Bronchial epithelial cell (primary cell): ENCODE data around the gene GCC2. TPM values are rescaled to one million over a fixed set of nuclear protein-coding genes. Genes with fewer than 3 reads are reported as not detected.
A peak's percentile ranks its signal among the peaks of the same experiment; 100 is the strongest.

Experiments used
- DNase-seq: peaks from one replicate; pipeline ENCODE4 v3.0.0-alpha.2; 2010; ENCODE audit warnings: low read depth
- FAIRE-seq: peaks from 2 replicates; lab custom pipeline; 2011; peaks lifted over from hg19 to GRCh38; lab: Jason Lieb, UNC
- H3K27me3 ChIP-seq: 2 replicates; pipeline ENCODE4 v1.5.1; 2011; ENCODE audit warnings: low read length; ENCODE audit not compliant: control insufficient read depth, insufficient read depth
- H3K36me3 ChIP-seq: 2 replicates; pipeline ENCODE4 v1.5.1; 2011; ENCODE audit warnings: low read length; ENCODE audit not compliant: control insufficient read depth, insufficient read depth
- H3K4me3 ChIP-seq: 2 replicates; pipeline ENCODE4 v1.5.1; 2011; ENCODE audit warnings: mild to moderate bottlenecking, low read depth, low read length, control low read depth
- CTCF ChIP-seq: IDR thresholded peaks from 2 replicates; pipeline ENCODE4 v1.5.1; 2011; ENCODE audit warnings: mild to moderate bottlenecking, moderate library complexity, low read length, control low read depth, inconsistent platforms; ENCODE audit not compliant: insufficient read depth, severe bottlenecking
- total RNA-seq: library from RNA; depleted of rRNA; stranded (reverse); fragments of >200 nt; gene quantifications from 2 replicates; pipeline ENCODE4 v1.2.1, GENCODE V29; 2014

The GCC2 gene
- total RNA-seq, 1 donor from 2014 or later = 9.0 TPM

DNA sequence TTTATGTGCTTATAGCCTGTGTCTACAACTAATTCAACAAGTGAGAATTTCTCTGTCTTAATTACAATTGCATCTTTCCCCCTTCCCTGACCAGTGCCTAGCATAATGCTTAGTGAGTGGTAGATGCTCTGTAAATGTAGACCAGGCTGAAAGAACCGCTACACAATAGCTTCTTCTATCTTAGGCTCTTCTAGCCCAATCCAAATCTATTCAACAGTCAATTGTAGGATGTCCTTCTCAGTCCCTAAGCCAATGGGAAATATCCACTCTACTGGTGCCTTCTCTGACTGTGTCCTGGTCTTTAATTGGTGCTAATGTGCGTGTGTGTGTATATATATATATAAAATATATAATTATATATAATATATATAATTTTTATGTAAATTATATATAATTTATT, 34.1 kb upstream of the GCC2 start:
- Histone ChIP-seq H3K4me3 (no peak overlapping the region), H3K27me3 (no peaks in the 10 kb centered on the region), H3K36me3 (no peaks in the 10 kb centered on the region)
- TF ChIP-seq CTCF = no peak
- FAIRE-seq (no peak), DNase-seq (no peak)

- TF ChIP-seq CTCF = peak; percentile 26
- H3K36me3 ChIP-seq = no peaks in the 10 kb centered on the region
- peak; percentile 29 for DNase-seq
- H3K4me3 ChIP-seq = no peak overlapping the region
- FAIRE-seq = no peak
- H3K27me3 ChIP-seq = no peaks in the 10 kb centered on the region
Observed at GRCh38 chr2:108417254-108417653, 31.8 kb upstream of the GCC2 start.

DNA sequence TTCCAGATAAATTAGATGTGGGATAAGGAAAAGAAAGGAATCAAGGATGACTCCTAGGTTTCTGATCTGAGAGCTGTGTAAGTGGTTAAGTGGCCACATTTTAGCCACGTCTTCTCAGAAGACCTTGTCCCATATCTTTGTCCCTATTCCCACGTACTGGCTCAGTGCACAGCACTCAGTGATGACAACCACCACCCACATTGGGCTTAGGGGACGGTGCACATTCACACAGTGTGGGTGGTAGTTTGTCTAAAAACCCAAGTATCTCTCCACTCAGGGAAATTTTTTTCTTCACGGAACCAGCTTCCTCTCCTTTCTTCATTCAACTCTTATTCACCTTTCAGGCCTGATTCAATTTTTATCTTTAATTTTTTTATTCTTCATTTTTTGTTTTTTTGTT, 30.6 kb upstream of the GCC2 start:
- DNase-seq = no peak

DNA sequence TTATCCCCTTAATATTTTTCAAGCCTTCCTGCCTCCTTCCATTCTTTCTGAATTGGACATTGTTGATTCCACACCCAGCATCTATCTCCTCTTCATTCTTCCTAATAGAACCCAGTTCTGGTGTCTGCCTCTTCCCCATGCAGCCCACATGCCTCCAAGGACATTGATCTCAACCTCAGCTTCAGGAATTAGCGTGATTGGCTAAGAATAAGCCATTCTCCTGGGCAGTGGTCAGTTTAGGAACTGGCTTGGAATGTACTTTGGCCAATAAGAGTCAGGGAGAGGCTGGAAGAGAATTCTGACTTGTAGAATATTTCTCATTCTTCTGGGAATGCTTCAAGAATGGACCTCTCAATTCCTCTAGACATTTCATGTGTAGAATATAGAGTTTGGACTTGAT, 25.9 kb upstream of the GCC2 start:
- no peaks in the 10 kb centered on the region for H3K27me3 ChIP-seq

More for the DNA sequence above, 30.6 kb upstream of the GCC2 start:
- TF ChIP-seq CTCF = no peak
- no peak overlapping the region for H3K4me3 ChIP-seq
- FAIRE-seq = no peak
- no peaks in the 10 kb centered on the region for H3K36me3 ChIP-seq
- H3K27me3 ChIP-seq = no peaks in the 10 kb centered on the region

GRCh38 chr2:108423502-108424251, 25.3 kb upstream of the GCC2 start:
- TF ChIP-seq CTCF = no peak
- no peak for DNase-seq
- no peaks in the 10 kb centered on the region for H3K36me3 ChIP-seq
- no peak for FAIRE-seq
- no peaks in the 10 kb centered on the region for H3K27me3 ChIP-seq
- no peak overlapping the region for H3K4me3 ChIP-seq

More for the DNA sequence above, 25.9 kb upstream of the GCC2 start:
- no peak overlapping the region for H3K4me3 ChIP-seq
- no peak for TF ChIP-seq CTCF
- DNase-seq (no peak), FAIRE-seq (no peak)
- H3K36me3 ChIP-seq = no peaks in the 10 kb centered on the region
